Psoas muscle (tissue), 8 donors: ENCODE results near the gene KIAA1210. TPM values are rescaled to one million over a fixed set of nuclear protein-coding genes. Genes with fewer than 3 reads are reported as not detected.

ENCODE experiments used
- ATAC-seq, 4 donors: fragments of 200-7000 bp; cut with Tn5 transposase; one replicate each; pipeline ENCODE4 v1.9.1; 2020; ENCODE audit warnings: moderate library complexity in 3 of 4, mild to moderate bottlenecking in 2 of 4
- DNase-seq, 2 donors: peaks; one replicate each; pipeline ENCODE4 v3.0.0-alpha.2; 2020
- H3K27ac ChIP-seq: fragments of 200-600 bp; one replicate; pipeline ENCODE4 v1.8.0; 2022
- H3K27me3 ChIP-seq, 3 donors: fragments of 200-600 bp in 1 of 3; one replicate each; pipeline versions ENCODE4 v1.6.1 to v1.8.0; 2013 to 2022; ENCODE audit warnings: low read length in 2 of 3, mild to moderate bottlenecking in 2 of 3, moderate library complexity in 1 of 3; ENCODE audit not compliant: insufficient read depth in 3 of 3
- H3K36me3 ChIP-seq, 2 donors: fragments of 200-600 bp in 1 of 2; one replicate each; pipeline versions ENCODE4 v1.6.1 to v1.8.0; 2013 to 2022; ENCODE audit warnings: low read depth in 1 of 2, mild to moderate bottlenecking in 1 of 2, moderate library complexity in 1 of 2; ENCODE audit not compliant: insufficient read depth in 1 of 2
- H3K4me1 ChIP-seq: fragments of 200-600 bp; one replicate; pipeline ENCODE4 v1.8.0; 2022
- H3K4me3 ChIP-seq: fragments of 200-600 bp; one replicate; pipeline ENCODE4 v1.8.0; 2022; ENCODE audit warnings: mild to moderate bottlenecking
- H3K9me3 ChIP-seq: fragments of 200-600 bp; one replicate; pipeline ENCODE4 v1.8.0; 2022
- WGBS, 3 donors: extraction: QIAGEN DNeasy Blood & Tissue Kit; methylation state at CpG; one replicate each; pipeline versions ENCODE4 v1.1.6 to v1.1.7; 2013; 5-methylcytosine and 5-hydroxymethylcytosine counted together
- intact Hi-C, 2 donors: fragments of 100-400 bp; cut with DNase I; formaldehyde crosslinking; loops; one replicate each; pipeline versions ENCODE4 v1.11.0 to v1.14.2; 2022
- polyA plus RNA-seq, 3 donors: library from polyadenylated mRNA; stranded (reverse); fragments of 200-250 nt; gene quantifications; one replicate each; pipeline ENCODE4 v1.2.3, GENCODE V29; 2013
- total RNA-seq, 4 donors: library from RNA; stranded (reverse); fragmentation: NEBNext Ultra II Directional in 2 of 4; extraction: Animal tissue kit (Norgen Biotek cat#: 25700) in 2 of 4; gene quantifications; one replicate each; pipeline versions ENCODE4 v1.2.1 to v1.2.4, GENCODE V29; 2021 to 2023
- TF ChIP-seq, protein P1 (sequence below): fragments of 200-600 bp; IDR thresholded peaks from one replicate; pipeline ENCODE4 v1.8.0; 2022; ENCODE audit warnings: antibody characterized with exemption
- donor health status: healthy with polysubstance abuse.
- donor health status: DM: no; HTN: no; CAD: no; lungs with moderate emphysema.
- donor health status: Bipolar disorder and iron deficiency.
- donor health status: healthy.
- donor health status: DM: yes; HTN: yes; CAD: no.
- donor health status: DM: no; HTN: no; CAD: no.
- donor health status: DM: no; HTN: no; CAD: no.
- donor health status: DM: yes; HTN: yes; CAD: no.

Gene KIAA1210
- total and polyA plus RNA-seq, 7 donors = not detected

DNA sequence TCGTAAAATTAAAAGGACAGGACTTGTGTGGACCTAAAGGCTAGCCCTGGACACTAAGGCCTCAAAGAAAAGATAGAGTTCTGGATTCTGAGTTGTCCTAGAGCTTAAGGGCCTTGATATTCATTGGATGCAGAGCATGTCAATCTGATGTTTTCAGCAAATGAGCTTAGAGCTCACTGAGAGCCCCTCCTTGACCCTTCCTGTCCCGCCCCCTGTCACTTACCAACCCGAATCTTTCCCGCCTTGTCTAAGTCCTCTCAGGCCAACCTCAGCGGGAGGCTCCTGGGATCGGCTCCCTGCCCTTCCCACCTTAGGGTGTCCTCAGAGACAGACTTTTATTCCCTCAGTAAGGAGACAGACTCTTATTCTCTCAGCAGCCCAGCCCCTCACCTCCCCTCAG is 54.9 kb downstream of the KIAA1210 start, which contains the start of gene CT47C1:
TSS of gene CT47C1 (plus strand) at position 250 of the 400 bp plus-strand sequence. CDS start 233 bp downstream, outside the sequence.
- no peak for ATAC-seq
- H3K27ac ChIP-seq = no peak within 1 kb of the TSS
- WGBS, 3 donors = 88 to 99% (median 96%) methylated on average over 6 of the region's 6 CpGs
- TF ChIP-seq, protein P1, sequence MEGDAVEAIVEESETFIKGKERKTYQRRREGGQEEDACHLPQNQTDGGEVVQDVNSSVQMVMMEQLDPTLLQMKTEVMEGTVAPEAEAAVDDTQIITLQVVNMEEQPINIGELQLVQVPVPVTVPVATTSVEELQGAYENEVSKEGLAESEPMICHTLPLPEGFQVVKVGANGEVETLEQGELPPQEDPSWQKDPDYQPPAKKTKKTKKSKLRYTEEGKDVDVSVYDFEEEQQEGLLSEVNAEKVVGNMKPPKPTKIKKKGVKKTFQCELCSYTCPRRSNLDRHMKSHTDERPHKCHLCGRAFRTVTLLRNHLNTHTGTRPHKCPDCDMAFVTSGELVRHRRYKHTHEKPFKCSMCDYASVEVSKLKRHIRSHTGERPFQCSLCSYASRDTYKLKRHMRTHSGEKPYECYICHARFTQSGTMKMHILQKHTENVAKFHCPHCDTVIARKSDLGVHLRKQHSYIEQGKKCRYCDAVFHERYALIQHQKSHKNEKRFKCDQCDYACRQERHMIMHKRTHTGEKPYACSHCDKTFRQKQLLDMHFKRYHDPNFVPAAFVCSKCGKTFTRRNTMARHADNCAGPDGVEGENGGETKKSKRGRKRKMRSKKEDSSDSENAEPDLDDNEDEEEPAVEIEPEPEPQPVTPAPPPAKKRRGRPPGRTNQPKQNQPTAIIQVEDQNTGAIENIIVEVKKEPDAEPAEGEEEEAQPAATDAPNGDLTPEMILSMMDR = no peak
- no peaks in the 10 kb centered on the region for H3K36me3 ChIP-seq
- H3K27me3 ChIP-seq = no peaks in the 10 kb centered on the region
- no peak for DNase-seq
- H3K9me3 ChIP-seq = no peaks in the 10 kb centered on the region
- intact Hi-C loops = no loop called here
- no peaks in the 10 kb centered on the region for H3K4me1 ChIP-seq
- no peak within 1 kb of the TSS for H3K4me3 ChIP-seq

- 59 to 84% (median 74%) methylated on average over 2 of the region's 2 CpGs for WGBS, 3 donors
- Histone ChIP-seq H3K4me3 (no peak overlapping the region), H3K27me3 (no peaks in the 10 kb centered on the region), H3K36me3 (no peaks in the 10 kb centered on the region), H3K4me1 (no peaks in the 10 kb centered on the region), H3K27ac (no peak overlapping the region), H3K9me3 (no peaks in the 10 kb centered on the region)
- no peak for ATAC-seq
- intact Hi-C loops = no loop called here
- TF ChIP-seq, protein P1 = no peak
- DNase-seq = no peak
These were observed 56.2 kb downstream of the KIAA1210 start for GRCh38 chrX:119071381-119071780.

DNA sequence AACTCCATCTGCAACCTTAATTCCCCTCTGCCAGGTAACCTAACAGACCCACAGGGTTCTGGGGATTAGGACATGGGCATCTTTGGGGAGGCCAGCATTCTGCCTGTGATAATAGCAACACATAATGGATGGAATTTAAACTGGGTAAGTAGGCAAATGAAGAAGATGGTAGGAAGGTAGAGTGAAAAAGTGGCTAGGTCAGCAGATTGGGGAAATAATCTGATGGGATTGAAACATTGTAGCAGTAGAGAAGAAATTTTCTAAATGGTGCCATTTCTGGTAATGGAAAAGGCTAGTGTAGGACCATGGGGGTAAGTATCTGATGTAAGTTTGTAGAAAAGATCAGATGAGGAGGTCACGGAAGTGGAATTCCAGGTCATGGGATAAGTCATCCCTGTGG is 57.9 kb downstream of the KIAA1210 start:
- Histone ChIP-seq H3K9me3 (no peaks in the 10 kb centered on the region), H3K4me1 (no peaks in the 10 kb centered on the region), H3K27me3 (no peaks in the 10 kb centered on the region), H3K36me3 (no peaks in the 10 kb centered on the region), H3K4me3 (no peak overlapping the region), H3K27ac (no peak overlapping the region)
- TF ChIP-seq, protein P1 = no peak
- intact Hi-C loops = loop anchor here in 1 of 2 donors (5.0 kb wide), 1 partner anchor 222 kb away; no protein-coding TSS in a partner anchor
- 84 to 97% (median 85%) methylated on average over 1 of the region's 1 CpG for WGBS, 3 donors
- no peak for ATAC-seq
- no peak for DNase-seq

GRCh38 chrX:119069128-119069527 is 58.5 kb downstream of the KIAA1210 start:
- H3K4me3 ChIP-seq = no peak overlapping the region
- TF ChIP-seq, protein P1 = no peak
- ATAC-seq = no peak
- no peaks in the 10 kb centered on the region for H3K9me3 ChIP-seq
- DNase-seq = no peak
- no peaks in the 10 kb centered on the region for H3K4me1 ChIP-seq
- intact Hi-C loops = loop anchor here in 1 of 2 donors (5.0 kb wide), 1 partner anchor 222 kb away; no protein-coding TSS in a partner anchor
- H3K27ac ChIP-seq = no peak overlapping the region
- 63 to 94% (median 88%) methylated on average over 1 of the region's 1 CpG for WGBS, 3 donors
- no peaks in the 10 kb centered on the region for H3K27me3 ChIP-seq
- no peaks in the 10 kb centered on the region for H3K36me3 ChIP-seq
